SU-DHL-6 (cell line): ENCODE data around the gene WDR31.

Experiments used
- H2AFZ ChIP-seq: fragments of 200-600 bp; sonication (generic); 2 replicates; pipeline ENCODE4 v1.6.1; 2014; ENCODE audit warnings: low read depth, mild to moderate bottlenecking, moderate library complexity, mixed read lengths, antibody characterized with exemption, low read length; ENCODE audit not compliant: severe bottlenecking
- H3F3A ChIP-seq: fragments of 200-600 bp; shearing (Covaris generic); 2 replicates; pipeline ENCODE4 v1.6.0; 2016; ENCODE audit warnings: antibody characterized with exemption, mild to moderate bottlenecking; ENCODE audit not compliant: insufficient read depth
- H3K27ac ChIP-seq: fragments of 200-600 bp; sonication (generic); 2 replicates; pipeline ENCODE4 v1.5.1; 2016; ENCODE audit warnings: low read depth, mild to moderate bottlenecking, low read length, moderate library complexity, mixed read lengths
- H3K27me3 ChIP-seq: fragments of 200-600 bp; sonication (generic), shearing (Covaris generic); 2 replicates; pipeline ENCODE4 v1.6.0; 2014; ENCODE audit warnings: mild to moderate bottlenecking, low read length
- H3K36me3 ChIP-seq: fragments of 200-600 bp; sonication (generic); 2 replicates; pipeline ENCODE4 v1.6.1; 2014; ENCODE audit warnings: mild to moderate bottlenecking, low read length, mixed read lengths
- H3K4me2 ChIP-seq: fragments of 300-600, 200-600 bp; shearing (Covaris generic), sonication (generic); 2 replicates; pipeline ENCODE4 v1.6.0; 2014; ENCODE audit warnings: low read length, low read depth, mild to moderate bottlenecking; ENCODE audit not compliant: poor library complexity, severe bottlenecking
- H3K4me3 ChIP-seq: fragments of 200-600 bp; sonication (generic); 2 replicates; pipeline ENCODE4 v1.5.1; 2014; ENCODE audit warnings: antibody characterized with exemption, low read length, mild to moderate bottlenecking, mixed read lengths; ENCODE audit not compliant: insufficient read depth, poor library complexity, severe bottlenecking
- H3K79me2 ChIP-seq: fragments of 200-600 bp; sonication (generic); 2 replicates; pipeline ENCODE4 v1.6.1; 2014; ENCODE audit warnings: mild to moderate bottlenecking, low read length, moderate library complexity; ENCODE audit not compliant: insufficient read depth
- H3K9ac ChIP-seq: fragments of 200-600 bp; sonication (generic); 2 replicates; pipeline ENCODE4 v1.7.0; 2014; ENCODE audit warnings: mild to moderate bottlenecking, low read length
- H3K9me2 ChIP-seq: fragments of 200-600 bp; sonication (generic); replicated peaks from 2 replicates; pipeline ENCODE4 v1.6.1; 2014; ENCODE audit warnings: low read length; ENCODE audit not compliant: insufficient read depth
- H3K9me3 ChIP-seq: fragments of 200-600 bp; sonication (generic); 2 replicates; pipeline ENCODE4 v1.6.1; 2014; ENCODE audit warnings: low read length, mixed read lengths; ENCODE audit not compliant: insufficient read depth
- H4K20me1 ChIP-seq: fragments of 200-600 bp; sonication (generic); 2 replicates; pipeline ENCODE4 v1.6.1; 2014; ENCODE audit warnings: low read depth, mild to moderate bottlenecking, antibody characterized with exemption, low read length, moderate library complexity, mixed read lengths
- CTCF ChIP-seq: fragments of 200-600 bp; sonication (generic); IDR thresholded peaks from one replicate; pipeline ENCODE4 v1.5.1; 2017; ENCODE audit warnings: antibody characterized with exemption, mild to moderate bottlenecking, low read length, moderate library complexity; ENCODE audit not compliant: insufficient read depth, poor library complexity, severe bottlenecking
- EZH2phosphoT487 ChIP-seq: fragments of 200-600 bp; sonication (generic), shearing (Covaris generic); conservative IDR thresholded peaks from 2 replicates; pipeline ENCODE4 v1.6.1; 2018; ENCODE audit warnings: mild to moderate bottlenecking, antibody characterized with exemption, low read length, moderate library complexity, mixed read lengths

Gene WDR31

GRCh38 chr9:113348437-113348836, 8.4 kb upstream of the WDR31 start:
- no peaks in the 10 kb centered on the region for H4K20me1 ChIP-seq
- H3K4me2 ChIP-seq = no peak overlapping the region
- H3K9me2 ChIP-seq = no peaks in the 10 kb centered on the region
- H3K36me3 ChIP-seq = no peaks in the 10 kb centered on the region
- H3K27ac ChIP-seq = no peak overlapping the region
- no peak overlapping the region for H2AFZ ChIP-seq
- no peaks in the 10 kb centered on the region for H3K27me3 ChIP-seq
- TF ChIP-seq EZH2phosphoT487 (no peak), CTCF (no peak)
- H3K9me3 ChIP-seq = no peaks in the 10 kb centered on the region
- H3K79me2 ChIP-seq = no peaks in the 10 kb centered on the region
- no peak overlapping the region for H3K4me3 ChIP-seq
- H3K9ac ChIP-seq = no peak overlapping the region
- no peaks in the 10 kb centered on the region for H3F3A ChIP-seq

- H3K36me3 ChIP-seq = no peaks in the 10 kb centered on the region
- H3K9me3 ChIP-seq = no peaks in the 10 kb centered on the region
- H3K27ac ChIP-seq = no peak overlapping the region
- H3K4me2 ChIP-seq = no peak overlapping the region
- no peak for TF ChIP-seq CTCF
- TF ChIP-seq EZH2phosphoT487 = no peak
- H3K79me2 ChIP-seq = no peaks in the 10 kb centered on the region
- no peaks in the 10 kb centered on the region for H3F3A ChIP-seq
- no peak overlapping the region for H2AFZ ChIP-seq
- H3K9me2 ChIP-seq = no peaks in the 10 kb centered on the region
- no peak overlapping the region for H3K9ac ChIP-seq
- no peak overlapping the region for H3K4me3 ChIP-seq
- H4K20me1 ChIP-seq = no peaks in the 10 kb centered on the region
- H3K27me3 ChIP-seq = no peaks in the 10 kb centered on the region
Measured at GRCh38 chr9:113345671-113346070, 5.6 kb upstream of the WDR31 start.

GRCh38 chr9:113345190-113345589, 5.1 kb upstream of the WDR31 start:
- no peaks in the 10 kb centered on the region for H3K36me3 ChIP-seq
- no peaks in the 10 kb centered on the region for H3K9me3 ChIP-seq
- no peak for TF ChIP-seq EZH2phosphoT487
- TF ChIP-seq CTCF = no peak
- no peak overlapping the region for H3K9ac ChIP-seq
- no peak overlapping the region for H3K4me2 ChIP-seq
- no peak overlapping the region for H3K27ac ChIP-seq
- H3K27me3 ChIP-seq = no peaks in the 10 kb centered on the region
- no peaks in the 10 kb centered on the region for H3K79me2 ChIP-seq
- no peaks in the 10 kb centered on the region for H3F3A ChIP-seq
- H3K4me3 ChIP-seq = no peak overlapping the region
- H2AFZ ChIP-seq = no peak overlapping the region
- H3K9me2 ChIP-seq = no peaks in the 10 kb centered on the region
- H4K20me1 ChIP-seq = no peaks in the 10 kb centered on the region
